Skeletal muscle satellite cell (primary cell): ENCODE data around the gene EEF1AKMT1.

ENCODE experiments used
- H3K27me3 ChIP-seq: 2 replicates; pipeline ENCODE4 v1.7.0; 2013; ENCODE audit warnings: low read length; ENCODE audit not compliant: control insufficient read depth, insufficient read depth
- H3K36me3 ChIP-seq: 2 replicates; pipeline ENCODE4 v1.7.0; 2013; ENCODE audit warnings: mild to moderate bottlenecking, control low read depth, low read length; ENCODE audit not compliant: insufficient read depth
- H3K4me1 ChIP-seq: 2 replicates; pipeline ENCODE4 v1.7.0; 2013; ENCODE audit warnings: low read length; ENCODE audit not compliant: control insufficient read depth, insufficient read depth
- H3K4me2 ChIP-seq: 2 replicates; pipeline ENCODE4 v1.7.0; 2013; ENCODE audit warnings: mild to moderate bottlenecking, low read length
- H3K4me3 ChIP-seq: 2 replicates; pipeline ENCODE4 v1.7.0; 2013; ENCODE audit warnings: low read length
- H3K9ac ChIP-seq: 2 replicates; pipeline ENCODE4 v1.7.0; 2013; ENCODE audit warnings: mild to moderate bottlenecking, low read depth, low read length, moderate library complexity
- H3K9me3 ChIP-seq: replicated peaks from 2 replicates; pipeline ENCODE4 v1.7.0; 2013; ENCODE audit warnings: mild to moderate bottlenecking, control low read depth, low read length

The EEF1AKMT1 gene

GRCh38 chr13:20729633-20730585 lies 43.9 kb downstream of the EEF1AKMT1 start:
- Histone ChIP-seq H3K9ac (no peak overlapping the region), H3K27me3 (no peaks in the 10 kb centered on the region), H3K4me3 (no peak overlapping the region), H3K4me2 (no peak overlapping the region), H3K36me3 (no peaks in the 10 kb centered on the region), H3K4me1 (peaks cover 6% of the 10 kb centered on the region), H3K9me3 (no peaks in the 10 kb centered on the region)

DNA sequence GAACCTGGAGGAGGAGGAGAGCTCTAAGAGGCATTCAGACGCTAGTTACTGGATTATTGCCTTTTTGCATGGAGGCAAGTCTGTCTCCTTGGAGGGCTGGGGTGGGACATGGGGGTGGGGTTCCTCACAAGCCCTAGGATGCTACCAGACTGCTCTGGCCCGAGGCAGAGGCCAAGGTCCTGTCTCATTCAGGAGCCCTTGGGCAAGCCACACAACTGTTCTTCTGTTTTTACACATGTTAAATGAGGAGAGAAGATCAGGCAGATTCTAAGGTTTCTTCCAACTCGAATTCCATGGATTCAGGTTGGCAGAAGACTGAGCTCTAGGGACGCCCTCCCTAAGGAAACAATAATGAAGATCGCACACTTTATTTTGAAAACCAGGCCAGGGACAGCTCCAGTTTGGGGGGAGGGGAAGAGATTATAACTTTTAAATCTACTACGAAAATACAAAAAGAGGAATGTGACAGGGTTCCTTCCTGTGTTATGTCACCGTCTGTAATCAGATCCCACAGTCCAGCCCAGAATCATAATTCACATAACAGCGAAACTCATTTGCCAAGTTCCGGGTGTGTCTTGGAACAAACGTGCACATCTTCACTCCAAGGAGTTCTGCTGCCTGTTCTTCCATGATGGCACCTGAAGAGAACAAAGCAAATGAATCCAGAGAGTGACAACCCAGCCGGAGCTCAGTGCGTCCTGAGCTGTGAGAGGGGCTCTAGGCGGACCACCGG lies 45.0 kb downstream of the EEF1AKMT1 start:
- H3K9ac ChIP-seq = no peak overlapping the region
- no peaks in the 10 kb centered on the region for H3K9me3 ChIP-seq
- H3K4me1 ChIP-seq = peaks cover 6% of the 10 kb centered on the region
- no peaks in the 10 kb centered on the region for H3K27me3 ChIP-seq
- H3K4me3 ChIP-seq = no peak overlapping the region
- no peaks in the 10 kb centered on the region for H3K36me3 ChIP-seq
- H3K4me2 ChIP-seq = peak overlapping the region; percentile 1

DNA sequence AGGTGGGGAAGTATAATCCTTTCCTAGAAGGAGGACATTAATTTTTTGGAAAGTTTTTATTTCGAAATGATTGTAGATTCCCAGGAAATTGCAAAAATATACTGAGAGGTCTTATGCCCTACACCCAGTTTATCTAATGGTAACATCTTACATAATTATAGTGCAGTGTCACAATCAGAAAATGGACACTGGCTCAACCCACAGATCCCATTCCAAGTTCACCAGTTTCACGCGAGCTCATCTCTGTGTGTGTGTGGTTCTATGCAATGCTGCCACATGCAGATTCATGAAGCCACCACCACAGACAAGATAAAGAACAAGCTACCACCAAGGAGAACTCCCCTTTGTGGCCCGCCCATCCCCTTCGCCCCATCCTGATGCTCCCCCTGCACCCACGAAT lies 45.9 kb downstream of the EEF1AKMT1 start:
- no peaks in the 10 kb centered on the region for H3K9me3 ChIP-seq
- no peak overlapping the region for H3K4me3 ChIP-seq
- H3K4me1 ChIP-seq = peaks cover 6% of the 10 kb centered on the region
- no peaks in the 10 kb centered on the region for H3K27me3 ChIP-seq
- H3K36me3 ChIP-seq = no peaks in the 10 kb centered on the region
- H3K9ac ChIP-seq = no peak overlapping the region
- no peak overlapping the region for H3K4me2 ChIP-seq

- Histone ChIP-seq H3K36me3 (no peaks in the 10 kb centered on the region), H3K4me1 (peaks cover 12% of the 10 kb centered on the region), H3K27me3 (peaks cover 4% of the 10 kb centered on the region), H3K4me2 (peak overlapping the region; percentile 77), H3K4me3 (peak overlapping the region; percentile 16), H3K9me3 (no peaks in the 10 kb centered on the region), H3K9ac (no peak overlapping the region)
Measured at GRCh38 chr13:20721454-20722357, 52.1 kb downstream of the EEF1AKMT1 start.

DNA sequence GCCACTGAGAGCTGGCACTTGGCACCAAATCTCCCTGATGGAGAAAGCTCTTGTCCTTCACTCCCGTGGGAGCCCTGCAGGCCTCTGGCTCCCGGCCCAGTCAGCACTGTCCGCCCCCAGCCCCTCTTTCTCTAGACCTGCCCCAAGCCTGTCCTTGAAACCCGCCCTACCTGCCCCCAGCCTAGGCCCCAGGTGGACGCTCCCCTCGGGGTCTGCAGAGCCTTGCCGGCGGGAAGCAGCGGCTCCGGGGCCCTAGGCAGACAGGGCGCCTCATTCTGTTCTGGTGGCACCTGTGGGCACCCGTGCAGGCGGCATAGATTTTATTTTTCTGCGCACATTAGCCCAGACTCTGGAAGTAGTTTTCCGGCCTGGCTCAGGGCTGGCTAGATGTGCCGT lies 52.7 kb downstream of the EEF1AKMT1 start:
- no peak overlapping the region for H3K9ac ChIP-seq

DNA sequence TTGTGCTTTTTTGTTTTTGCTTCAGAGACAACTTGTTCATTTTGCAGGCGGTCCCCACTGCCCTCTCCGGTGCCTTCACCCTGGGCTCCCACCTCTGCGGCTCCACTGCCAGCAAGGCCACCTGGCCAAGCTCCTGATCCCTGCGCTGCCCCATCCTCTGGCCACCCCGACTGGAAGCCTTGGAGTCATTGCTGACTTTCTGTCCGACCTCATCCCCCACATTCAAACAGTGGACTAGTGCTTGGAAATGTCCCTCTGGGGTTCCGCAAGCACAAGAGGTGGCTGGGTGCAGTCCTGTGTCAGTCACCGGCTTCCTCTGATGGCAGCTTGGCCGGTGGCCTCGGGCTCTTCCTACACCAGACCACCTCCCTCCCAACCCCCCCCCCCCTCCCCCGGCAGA lies 53.3 kb downstream of the EEF1AKMT1 start:
- Histone ChIP-seq H3K9me3 (no peaks in the 10 kb centered on the region), H3K4me3 (no peak overlapping the region), H3K36me3 (no peaks in the 10 kb centered on the region)

More for the DNA sequence above, 52.7 kb downstream of the EEF1AKMT1 start:
- H3K36me3 ChIP-seq = no peaks in the 10 kb centered on the region
- H3K9me3 ChIP-seq = no peaks in the 10 kb centered on the region
- no peak overlapping the region for H3K4me2 ChIP-seq
- H3K4me1 ChIP-seq = peaks cover 14% of the 10 kb centered on the region
- peaks cover 7% of the 10 kb centered on the region for H3K27me3 ChIP-seq
- H3K4me3 ChIP-seq = no peak overlapping the region

GRCh38 chr13:20719783-20720182 lies 54.0 kb downstream of the EEF1AKMT1 start:
- peaks cover 19% of the 10 kb centered on the region for H3K4me1 ChIP-seq
- no peaks in the 10 kb centered on the region for H3K36me3 ChIP-seq
- H3K9ac ChIP-seq = no peak overlapping the region
- no peak overlapping the region for H3K4me2 ChIP-seq
- H3K9me3 ChIP-seq = no peaks in the 10 kb centered on the region
- peaks cover 7% of the 10 kb centered on the region for H3K27me3 ChIP-seq
- no peak overlapping the region for H3K4me3 ChIP-seq

More for the DNA sequence above, 53.3 kb downstream of the EEF1AKMT1 start:
- Histone ChIP-seq H3K4me2 (no peak overlapping the region), H3K27me3 (peaks cover 7% of the 10 kb centered on the region), H3K9ac (no peak overlapping the region), H3K4me1 (peaks cover 14% of the 10 kb centered on the region)

GRCh38 chr13:20718958-20719566 lies 54.7 kb downstream of the EEF1AKMT1 start:
- Histone ChIP-seq H3K4me2 (no peak overlapping the region), H3K4me1 (peaks cover 27% of the 10 kb centered on the region), H3K36me3 (no peaks in the 10 kb centered on the region), H3K27me3 (peaks cover 7% of the 10 kb centered on the region), H3K9me3 (no peaks in the 10 kb centered on the region), H3K4me3 (no peak overlapping the region), H3K9ac (no peak overlapping the region)

DNA sequence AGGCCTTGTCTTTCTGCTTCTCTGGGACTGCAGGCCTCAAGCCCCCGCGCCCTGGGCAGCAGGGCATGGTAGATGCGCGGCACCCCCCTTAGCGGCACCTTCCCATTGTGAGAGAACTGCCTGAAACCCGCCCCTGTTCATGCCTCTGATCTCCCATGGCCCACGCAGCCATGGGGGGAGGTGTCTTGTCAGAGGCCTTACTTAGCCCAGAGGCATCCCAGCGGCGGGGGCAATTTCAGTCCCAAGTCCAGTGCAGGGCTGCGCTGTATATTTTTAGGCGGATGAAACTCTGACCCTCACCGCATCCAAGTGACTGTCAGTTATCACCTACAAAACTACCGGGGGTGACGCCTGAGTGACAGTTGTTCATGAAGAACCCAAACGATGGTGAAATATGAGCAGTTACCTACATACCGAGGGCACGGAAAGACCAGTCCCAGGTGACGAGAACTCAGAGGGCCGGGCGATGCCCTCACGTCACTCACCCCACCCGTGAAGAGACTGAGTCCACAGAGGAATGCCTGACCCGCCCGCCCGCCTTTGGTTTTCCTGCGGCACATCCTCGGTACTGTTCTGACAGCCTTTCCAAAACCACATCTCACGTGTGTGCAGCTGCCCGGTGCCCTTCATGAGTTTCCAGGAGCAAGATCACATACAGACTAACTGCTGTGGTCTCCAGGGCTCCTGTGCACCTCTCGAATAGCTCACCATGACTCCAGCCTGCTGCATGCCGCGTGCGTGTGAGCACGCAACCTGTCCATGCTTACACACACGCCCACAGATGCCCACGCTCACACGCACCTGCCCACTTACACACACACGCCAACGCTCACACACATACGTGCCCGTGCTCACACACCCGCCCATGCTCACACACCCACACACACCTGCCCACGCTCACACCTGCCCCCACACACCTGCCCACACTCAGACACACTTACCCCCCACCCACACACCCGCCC lies 55.9 kb downstream of the EEF1AKMT1 start:
- Histone ChIP-seq H3K9me3 (no peaks in the 10 kb centered on the region), H3K36me3 (no peaks in the 10 kb centered on the region), H3K27me3 (peaks cover 7% of the 10 kb centered on the region), H3K4me3 (no peak overlapping the region), H3K9ac (no peak overlapping the region), H3K4me2 (no peak overlapping the region), H3K4me1 (peaks cover 39% of the 10 kb centered on the region)

- H3K27me3 ChIP-seq = peaks cover 7% of the 10 kb centered on the region
- no peak overlapping the region for H3K9ac ChIP-seq
- no peaks in the 10 kb centered on the region for H3K36me3 ChIP-seq
- H3K9me3 ChIP-seq = no peaks in the 10 kb centered on the region
- H3K4me2 ChIP-seq = peak overlapping the region; percentile 12
- no peak overlapping the region for H3K4me3 ChIP-seq
- H3K4me1 ChIP-seq = peaks cover 37% of the 10 kb centered on the region
Measured at GRCh38 chr13:20716951-20717350, 56.8 kb downstream of the EEF1AKMT1 start.
